GM12892 (cell line): ENCODE results near the gene PLA2G7.

Experiments used
- POLR2A ChIP-seq: IDR thresholded peaks from 2 replicates; pipeline ENCODE4 v1.6.1; 2011; ENCODE audit warnings: low read depth, low read length, control low read depth
- POLR2AphosphoS5 ChIP-seq: IDR thresholded peaks from 2 replicates; pipeline ENCODE4 v1.6.1; 2011; ENCODE audit warnings: low read depth, low read length, control low read depth
- TAF1 ChIP-seq: IDR thresholded peaks from 2 replicates; pipeline ENCODE4 v1.6.1; 2011; ENCODE audit warnings: low read depth, mild to moderate bottlenecking, control low read depth, low read length, borderline replicate concordance

- TF ChIP-seq POLR2A (no peak), POLR2AphosphoS5 (no peak), TAF1 (no peak)
Observed at GRCh38 chr6:46776070-46776712, 41.0 kb upstream of the PLA2G7 start.
